Measurements from ENCODE around the gene SMYD5.

DNA sequence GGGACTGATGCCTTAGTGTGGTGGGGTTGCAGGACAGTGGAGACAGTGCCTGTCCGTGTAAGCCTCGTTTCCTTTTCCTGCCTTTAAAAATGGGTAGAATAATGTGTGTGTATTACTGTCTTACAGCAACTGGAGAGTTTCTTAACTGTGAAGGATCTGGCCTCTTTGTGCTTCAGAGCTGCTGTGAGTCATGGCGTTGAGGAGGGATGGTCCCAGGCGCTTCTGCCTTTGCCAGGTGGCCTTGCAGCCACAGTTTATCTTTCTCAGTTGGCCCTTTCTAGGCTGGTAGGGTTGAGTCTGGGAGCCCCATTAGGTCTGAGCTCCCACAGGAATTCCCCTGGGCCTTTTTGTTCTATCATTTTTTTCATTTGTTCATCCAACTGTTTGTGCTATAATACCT, 9.8 kb downstream of the SMYD5 start:
- TF ChIP-seq EP300 (IDR thresholded peaks at IDR 0.05) (no peak), POLR2A (IDR thresholded peaks at IDR 0.05) (no peak)
